Fibroblast of lung (primary cell): ENCODE results near the gene SHKBP1. TPM values are rescaled to one million over a fixed set of nuclear protein-coding genes. Genes with fewer than 3 reads are reported as not detected.
A peak's percentile ranks its signal among the peaks of the same experiment; 100 is the strongest.

Source experiments
- DNase-seq, 2 donors: peaks; one replicate each; pipeline versions ENCODE4 v3.0.0 to v3.0.0-alpha.2; 2010; ENCODE audit warnings: low read depth in 2 of 2
- H2AFZ ChIP-seq: 2 replicates; pipeline ENCODE4 v1.5.1; 2012; ENCODE audit warnings: low read length, control low read depth, inconsistent platforms
- H3K27ac ChIP-seq: 2 replicates; pipeline ENCODE4 v1.5.1; 2011; ENCODE audit warnings: low read length, control low read depth; ENCODE audit not compliant: insufficient read depth
- H3K27me3 ChIP-seq: 2 replicates; pipeline ENCODE4 v1.5.1; 2011; ENCODE audit warnings: mild to moderate bottlenecking, low read length; ENCODE audit not compliant: control insufficient read depth, insufficient read depth
- H3K36me3 ChIP-seq: 2 replicates; pipeline ENCODE4 v1.5.1; 2011; ENCODE audit warnings: low read length; ENCODE audit not compliant: control insufficient read depth, insufficient read depth
- H3K4me1 ChIP-seq: 2 replicates; pipeline ENCODE4 v1.5.1; 2011; ENCODE audit warnings: low read length; ENCODE audit not compliant: control insufficient read depth, insufficient read depth; ENCODE audit errors: extremely low read depth
- H3K4me2 ChIP-seq: 2 replicates; pipeline ENCODE4 v1.5.1; 2011; ENCODE audit warnings: low read length, control low read depth; ENCODE audit not compliant: insufficient read depth; ENCODE audit errors: extremely low read depth
- H3K4me3 ChIP-seq, 4 experiments: fragments of 200-600 bp in 1 of 4; sonication (generic) in 1 of 4; replicated peaks in 1 of 4; 2 replicates each; pipeline ENCODE4 v1.5.1; 2011 to 2016; ENCODE audit warnings: low read length in 4 of 4, low read depth in 3 of 4, mild to moderate bottlenecking in 3 of 4, control low read depth in 2 of 4, inconsistent platforms in 1 of 4, mixed read lengths in 1 of 4; ENCODE audit not compliant: insufficient read depth in 1 of 4; ENCODE audit errors: control extremely low read depth in 1 of 4
- H3K79me2 ChIP-seq: 2 replicates; pipeline ENCODE4 v1.5.1; 2012; ENCODE audit warnings: mild to moderate bottlenecking, low read length, inconsistent platforms; ENCODE audit not compliant: control insufficient read depth, insufficient read depth
- H3K9ac ChIP-seq: 2 replicates; pipeline ENCODE4 v1.5.1; 2011; ENCODE audit warnings: mild to moderate bottlenecking, low read length, control low read depth; ENCODE audit not compliant: insufficient read depth
- H3K9me3 ChIP-seq: 2 replicates; pipeline ENCODE4 v1.5.1; 2012; ENCODE audit warnings: low read depth, low read length; ENCODE audit not compliant: control insufficient read depth, insufficient read depth
- H4K20me1 ChIP-seq: 2 replicates; pipeline ENCODE4 v1.5.1; 2011; ENCODE audit warnings: low read length; ENCODE audit not compliant: control insufficient read depth, insufficient read depth; ENCODE audit errors: extremely low read depth
- EZH2 ChIP-seq: IDR thresholded peaks from 2 replicates; pipeline ENCODE4 v1.5.1; 2012; ENCODE audit warnings: low read length, control low read depth, mild to moderate bottlenecking; ENCODE audit errors: missing control alignments
- polyA plus RNA-seq, 2 donors: library from polyadenylated mRNA; depleted of rRNA in 1 of 2; stranded (reverse) in 1 of 2; unstranded in 1 of 2; fragments of >200 nt; gene quantifications; 2 replicates each; pipeline ENCODE4 v1.2.1, GENCODE V29; 2011 to 2012; ENCODE audit warnings: missing spikeins in 1 of 2
- total RNA-seq: library from RNA; depleted of rRNA; stranded (reverse); fragments of >200 nt; gene quantifications from 2 replicates; pipeline ENCODE4 v1.2.1, GENCODE V29; 2014
- TF ChIP-seq, protein P1 (sequence below), 2 donors: IDR thresholded peaks in 1 of 2; conservative IDR thresholded peaks in 1 of 2; 1 replicate in 1 of 2; 2 replicates in 1 of 2; pipeline ENCODE4 v1.5.1; 2011 to 2012; ENCODE audit warnings: low read length in 2 of 2, control low read depth in 1 of 2, inconsistent platforms in 1 of 2, low read depth in 1 of 2, mild to moderate bottlenecking in 1 of 2

The SHKBP1 gene
- total and polyA plus RNA-seq, 2 donors (not counting 1 experiment from before 2014, with no cell fraction given): 35.6 to 43.4 TPM

DNA sequence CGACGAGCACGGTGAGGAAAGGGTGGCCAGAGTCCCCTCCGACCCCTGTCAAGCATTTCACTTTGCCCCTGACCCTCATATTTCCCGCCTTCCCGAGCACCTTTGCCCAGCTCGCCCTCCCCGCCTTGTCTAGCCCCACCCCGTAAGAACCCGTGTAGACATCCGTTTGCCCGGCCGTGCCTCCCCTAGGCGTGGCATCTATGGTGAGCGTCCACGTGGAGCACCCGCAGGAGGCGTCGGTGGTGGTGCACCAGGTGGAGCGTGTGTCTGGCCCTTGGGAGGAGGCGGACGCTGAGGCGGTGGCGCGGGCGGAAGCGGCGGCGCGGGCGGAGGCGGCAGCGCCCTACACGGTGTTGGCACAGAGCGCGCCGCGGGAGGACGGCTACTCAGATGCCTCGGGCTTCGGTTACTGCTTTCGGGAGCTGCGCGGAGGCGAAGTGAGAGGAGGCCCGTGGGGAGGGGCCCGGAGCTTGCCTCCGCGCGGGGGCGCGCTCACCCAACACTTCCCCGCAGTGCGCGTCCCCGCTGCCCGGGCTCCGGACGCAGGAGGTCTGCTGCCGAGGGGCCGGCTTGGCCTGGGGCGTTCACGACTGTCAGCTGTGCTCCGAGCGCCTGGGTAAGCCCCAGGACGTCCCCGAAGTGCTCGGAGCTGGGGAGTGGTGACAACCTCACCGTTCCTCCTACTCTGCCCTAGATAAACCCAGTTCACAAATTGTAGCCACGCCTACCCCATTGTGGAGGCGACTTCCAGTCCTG lies 28.7 kb downstream of the SHKBP1 start:
- peaks cover 2% of the 10 kb centered on the region for H3K27me3 ChIP-seq
- peak; percentile 63 to 72 for DNase-seq
- no peaks in the 10 kb centered on the region for H3K36me3 ChIP-seq
- H3K4me3 ChIP-seq: peak overlapping the region in 3 of 4 experiments; percentile 3 to 37 (median 16)
- TF ChIP-seq, protein P1, sequence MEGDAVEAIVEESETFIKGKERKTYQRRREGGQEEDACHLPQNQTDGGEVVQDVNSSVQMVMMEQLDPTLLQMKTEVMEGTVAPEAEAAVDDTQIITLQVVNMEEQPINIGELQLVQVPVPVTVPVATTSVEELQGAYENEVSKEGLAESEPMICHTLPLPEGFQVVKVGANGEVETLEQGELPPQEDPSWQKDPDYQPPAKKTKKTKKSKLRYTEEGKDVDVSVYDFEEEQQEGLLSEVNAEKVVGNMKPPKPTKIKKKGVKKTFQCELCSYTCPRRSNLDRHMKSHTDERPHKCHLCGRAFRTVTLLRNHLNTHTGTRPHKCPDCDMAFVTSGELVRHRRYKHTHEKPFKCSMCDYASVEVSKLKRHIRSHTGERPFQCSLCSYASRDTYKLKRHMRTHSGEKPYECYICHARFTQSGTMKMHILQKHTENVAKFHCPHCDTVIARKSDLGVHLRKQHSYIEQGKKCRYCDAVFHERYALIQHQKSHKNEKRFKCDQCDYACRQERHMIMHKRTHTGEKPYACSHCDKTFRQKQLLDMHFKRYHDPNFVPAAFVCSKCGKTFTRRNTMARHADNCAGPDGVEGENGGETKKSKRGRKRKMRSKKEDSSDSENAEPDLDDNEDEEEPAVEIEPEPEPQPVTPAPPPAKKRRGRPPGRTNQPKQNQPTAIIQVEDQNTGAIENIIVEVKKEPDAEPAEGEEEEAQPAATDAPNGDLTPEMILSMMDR (conservative IDR thresholded peaks at IDR 0.05 in 1 of 2, IDR thresholded peaks at IDR 0.05 in 1 of 2; ENCODE audit: low read depth in 1 of 2, low read length in 2 of 2): no peak
- TF ChIP-seq EZH2: no peak
- H3K9ac ChIP-seq: no peak overlapping the region
- H4K20me1 ChIP-seq: no peaks in the 10 kb centered on the region
- no peaks in the 10 kb centered on the region for H3K79me2 ChIP-seq
- H3K4me2 ChIP-seq: peak overlapping the region; percentile 66
- peaks cover 22% of the 10 kb centered on the region for H3K4me1 ChIP-seq
- H3K27ac ChIP-seq: no peak overlapping the region
- H2AFZ ChIP-seq: no peak overlapping the region
- H3K9me3 ChIP-seq: no peaks in the 10 kb centered on the region

DNA sequence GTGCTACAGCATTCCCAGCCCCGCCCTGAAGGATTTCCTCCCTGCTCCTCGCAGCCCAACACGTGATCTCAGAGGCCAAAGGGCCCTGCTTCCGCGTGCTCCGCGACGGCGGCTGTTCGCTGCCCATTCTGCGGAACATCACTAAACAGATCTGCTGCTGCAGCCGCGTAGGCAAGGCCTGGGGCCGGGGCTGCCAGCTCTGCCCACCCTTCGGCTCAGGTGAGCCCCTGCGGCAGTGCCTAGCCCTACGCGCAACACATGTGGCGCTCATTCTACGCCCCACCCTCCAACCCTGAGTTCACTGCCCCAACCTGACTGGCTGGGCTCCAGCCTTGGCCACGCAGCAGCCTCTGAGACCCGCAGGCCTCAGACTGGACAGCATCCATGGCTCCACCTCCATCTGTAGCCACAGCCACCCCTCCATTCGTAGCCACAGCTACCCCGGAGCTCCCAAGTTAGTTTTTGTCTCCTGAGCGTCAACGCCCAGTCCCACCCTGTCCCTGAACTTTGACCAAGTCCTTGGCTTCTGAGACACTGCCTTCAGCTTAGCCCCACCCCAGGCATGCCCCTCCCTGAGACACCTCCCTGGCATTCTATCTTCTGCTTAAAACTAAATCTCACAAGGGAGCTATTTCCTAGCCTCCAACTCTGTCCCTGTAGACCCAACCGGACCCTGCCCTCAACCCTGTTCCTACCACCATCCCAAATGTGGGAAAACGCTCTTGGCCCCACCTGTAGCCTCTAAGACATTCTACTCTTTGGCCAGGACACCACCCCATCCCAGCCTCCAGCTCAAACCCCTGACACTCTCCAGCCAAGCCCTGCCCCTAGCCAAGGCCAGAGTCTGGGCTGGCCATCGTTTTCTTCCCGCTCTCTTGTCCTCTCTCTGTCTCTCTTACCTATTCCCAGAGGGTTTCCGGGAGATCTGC lies 30.9 kb downstream of the SHKBP1 start:
- Histone ChIP-seq H3K79me2 (no peaks in the 10 kb centered on the region), H3K4me2 (no peak overlapping the region), H3K27me3 (no peaks in the 10 kb centered on the region), H3K4me1 (peaks cover 13% of the 10 kb centered on the region), H3K9me3 (no peaks in the 10 kb centered on the region), H3K27ac (no peak overlapping the region), H3K9ac (no peak overlapping the region), H3K36me3 (peaks cover 3% of the 10 kb centered on the region), H4K20me1 (no peaks in the 10 kb centered on the region), H3K4me3 (no peak overlapping the region), H2AFZ (no peak overlapping the region)
- DNase-seq: no peak
- TF ChIP-seq EZH2: no peak
- TF ChIP-seq, protein P1 (conservative IDR thresholded peaks at IDR 0.05 in 1 of 2, IDR thresholded peaks at IDR 0.05 in 1 of 2; ENCODE audit: low read depth in 1 of 2, low read length in 2 of 2): no peak

- Histone ChIP-seq H3K9me3 (no peaks in the 10 kb centered on the region), H3K27ac (no peak overlapping the region), H3K4me1 (peaks cover 7% of the 10 kb centered on the region), H3K4me2 (no peak overlapping the region), H2AFZ (no peak overlapping the region), H3K36me3 (peaks cover 3% of the 10 kb centered on the region), H4K20me1 (no peaks in the 10 kb centered on the region), H3K79me2 (no peaks in the 10 kb centered on the region), H3K27me3 (no peaks in the 10 kb centered on the region), H3K4me3 (no peak overlapping the region), H3K9ac (no peak overlapping the region)
- no peak for DNase-seq
- TF ChIP-seq, protein P1 (conservative IDR thresholded peaks at IDR 0.05 in 1 of 2, IDR thresholded peaks at IDR 0.05 in 1 of 2; ENCODE audit: low read depth in 1 of 2, low read length in 2 of 2): no peak
- TF ChIP-seq EZH2: no peak
Observed at GRCh38 chr19:40608240-40608621, 31.6 kb downstream of the SHKBP1 start.
